GDM1 (cell line): ENCODE results near the gene C16orf95.

Source experiments
- DNase-seq: peaks from one replicate; lab custom pipeline; 2025; lab: John Stamatoyannopoulos, UW

C16orf95 gene

DNA sequence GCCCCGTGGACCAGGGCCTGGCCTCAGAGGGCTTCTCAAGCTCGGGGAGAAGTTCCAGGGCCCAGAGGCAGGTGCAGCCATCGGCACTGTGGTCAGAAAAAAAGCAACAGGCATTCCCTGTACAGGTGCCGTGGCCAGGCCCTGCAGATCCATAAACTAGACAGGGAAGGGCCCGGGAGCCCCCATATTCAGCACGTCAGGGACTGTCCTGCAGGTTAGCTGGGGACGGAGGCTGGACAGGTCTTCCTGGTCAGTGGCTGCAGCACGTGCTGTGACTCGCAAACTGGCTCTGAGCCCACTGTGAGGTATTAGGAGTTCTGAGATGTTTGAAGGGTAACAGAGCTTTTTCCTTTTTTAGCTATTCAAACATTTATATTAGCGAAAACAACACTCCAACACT, 15.0 kb upstream of the C16orf95 start:
- DNase-seq: no peak

DNA sequence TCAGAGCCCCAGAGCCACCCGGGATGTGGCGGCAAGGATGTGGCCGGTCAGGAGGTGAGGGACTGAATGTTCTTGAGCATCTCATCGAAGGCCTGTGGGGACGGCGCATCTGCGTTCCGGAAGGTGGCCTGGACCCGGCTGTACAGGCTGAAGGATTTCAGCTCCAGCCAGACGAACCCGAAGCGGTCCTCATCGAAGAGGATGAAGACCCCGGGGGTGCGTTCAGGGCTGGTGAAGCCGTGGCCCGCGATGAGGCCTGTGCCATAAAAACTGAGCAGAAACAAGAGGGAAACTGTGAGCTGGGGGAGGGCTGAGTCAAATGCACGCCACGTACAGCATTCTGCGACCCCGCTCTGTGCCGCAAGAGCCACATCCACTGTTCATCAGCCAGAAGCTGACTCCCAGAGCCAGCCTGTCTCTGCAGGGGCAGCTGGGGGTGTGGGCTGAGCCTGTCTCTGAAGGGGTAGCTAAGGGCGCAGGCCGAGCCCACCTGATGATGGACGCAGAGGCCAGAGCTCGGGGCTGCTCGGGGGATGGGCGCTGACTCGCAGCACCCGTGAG, 14.1 kb upstream of the C16orf95 start:
- DNase-seq: no peak

DNA sequence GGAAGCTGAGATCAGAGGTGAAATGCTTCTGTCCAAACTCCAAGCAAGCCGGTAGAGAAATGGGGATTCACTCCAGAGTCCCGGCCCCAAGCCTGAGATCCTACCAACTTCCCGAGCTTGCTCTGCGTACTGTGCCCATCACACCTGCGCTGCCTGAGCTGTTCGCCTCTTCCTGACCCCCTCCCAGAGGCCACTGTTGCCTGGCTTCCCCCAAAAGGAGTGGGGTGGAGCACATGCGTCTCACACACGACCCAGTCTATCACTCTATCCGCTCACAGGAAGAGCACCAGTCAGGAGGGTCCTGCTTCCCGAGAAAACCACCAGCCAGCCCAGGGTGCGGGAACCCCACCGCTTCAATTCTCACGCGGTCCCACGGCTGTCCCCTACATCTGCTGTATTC, 13.5 kb upstream of the C16orf95 start:
- no peak for DNase-seq

DNA sequence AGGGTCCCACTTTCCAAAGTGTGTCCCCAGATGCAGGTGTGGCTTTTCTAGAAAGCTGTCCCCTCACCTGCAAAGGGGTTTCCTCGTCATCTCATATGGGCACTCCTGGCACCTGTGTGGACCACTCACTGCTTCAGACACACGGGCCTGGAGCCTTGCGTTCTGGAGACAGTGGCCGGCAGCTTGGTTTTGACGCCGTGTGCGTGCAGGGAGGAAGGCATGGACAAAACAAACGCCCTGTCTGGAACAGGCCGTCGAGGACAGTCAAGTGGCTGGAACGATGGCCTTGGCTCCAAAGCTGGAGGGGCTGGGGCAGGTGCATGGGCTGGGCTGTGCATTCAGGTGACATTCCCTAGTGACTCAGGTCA, 13.0 kb upstream of the C16orf95 start:
- no peak for DNase-seq

DNA sequence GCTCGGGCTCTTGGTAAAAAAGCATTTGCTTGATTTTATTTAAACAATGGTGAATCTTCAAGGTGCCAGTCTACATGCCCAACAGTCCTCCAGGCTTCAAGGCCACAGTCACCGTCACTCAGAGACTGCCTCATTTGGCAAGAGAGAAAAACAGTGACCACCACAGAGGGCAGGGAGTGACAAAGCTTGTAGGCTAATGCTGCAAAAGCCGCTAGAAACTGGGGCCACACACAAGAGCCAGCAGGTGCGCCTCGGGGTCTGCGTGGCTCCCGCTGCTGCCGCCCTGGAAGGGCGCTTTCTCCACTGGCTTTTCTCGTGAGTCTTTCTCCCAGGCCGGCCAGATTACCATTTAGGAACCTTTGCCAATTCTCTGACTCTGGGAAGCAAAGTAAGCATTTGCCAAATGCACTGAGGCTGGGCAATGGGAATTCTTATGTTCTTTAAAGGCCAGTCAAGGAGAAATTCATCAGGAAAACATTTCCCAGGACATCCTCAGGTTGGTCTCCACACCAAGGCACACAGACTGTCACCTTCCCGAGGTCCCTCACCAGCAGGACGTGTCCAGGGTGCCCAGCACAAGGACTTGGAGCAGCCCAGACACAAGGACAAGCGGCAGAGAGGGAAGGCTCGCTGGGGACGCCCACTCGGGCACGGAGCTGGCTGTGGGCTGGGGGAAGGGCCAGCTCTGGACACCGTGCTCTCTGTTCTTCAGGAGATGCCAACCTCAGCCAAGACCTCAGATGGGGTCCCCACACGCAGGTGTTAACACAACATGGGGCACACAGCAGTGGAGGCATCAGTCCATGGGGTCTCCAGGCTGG, 12.5 kb upstream of the C16orf95 start:
- DNase-seq: no peak

DNA sequence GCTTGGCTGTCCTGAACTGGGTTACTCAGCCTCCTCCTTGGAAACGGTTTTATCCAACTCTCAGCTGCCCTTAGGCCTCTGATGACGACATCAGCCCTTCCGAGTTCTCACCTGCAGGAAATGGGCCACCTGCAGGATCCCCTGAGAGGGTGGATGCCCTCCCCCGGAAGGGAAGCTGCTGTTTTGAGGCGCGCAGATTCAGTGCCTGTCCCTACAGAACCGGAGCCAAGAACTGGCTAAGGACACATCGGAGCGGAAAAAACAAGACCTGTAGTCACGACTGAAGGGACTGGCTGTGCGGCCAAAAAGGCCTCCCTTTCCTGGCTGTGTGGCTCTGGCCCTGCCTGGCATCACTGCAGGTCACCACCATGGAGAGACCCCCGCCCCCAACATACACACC, 11.7 kb upstream of the C16orf95 start:
- DNase-seq: no peak

DNA sequence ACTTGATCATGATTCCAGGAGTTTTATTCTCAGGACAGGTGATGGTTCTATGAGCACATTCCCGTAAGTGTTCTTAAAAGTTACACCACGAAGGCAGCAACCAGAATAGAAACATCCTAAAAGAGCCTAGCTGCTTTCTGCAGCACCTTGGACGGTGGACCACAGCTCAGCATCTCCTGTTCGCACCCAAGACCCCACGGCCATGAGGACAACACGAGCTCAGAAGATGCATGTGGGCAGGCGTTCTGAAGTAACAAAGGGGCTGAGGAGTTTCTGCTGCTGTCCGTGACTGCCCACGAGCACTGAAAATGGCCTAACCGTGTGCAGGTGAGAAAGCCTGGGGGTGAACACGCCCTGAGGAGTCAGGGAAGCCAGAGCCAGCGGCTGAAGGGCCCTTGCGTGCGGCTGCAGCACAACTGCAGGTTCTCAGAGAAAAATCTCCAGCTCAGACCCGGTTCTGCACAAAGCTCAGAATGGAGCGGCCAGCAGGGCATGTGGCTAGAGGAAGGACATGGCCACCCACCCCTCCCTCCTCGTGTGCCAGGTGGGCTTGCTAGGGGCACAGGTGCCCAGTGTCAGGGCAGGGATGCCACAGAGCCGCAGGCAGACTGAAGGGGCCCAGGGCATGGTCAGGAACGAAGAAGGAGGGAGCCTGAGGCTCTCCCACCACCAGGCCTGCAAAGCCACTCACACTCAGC, 10.8 kb upstream of the C16orf95 start:
- DNase-seq: no peak

DNA sequence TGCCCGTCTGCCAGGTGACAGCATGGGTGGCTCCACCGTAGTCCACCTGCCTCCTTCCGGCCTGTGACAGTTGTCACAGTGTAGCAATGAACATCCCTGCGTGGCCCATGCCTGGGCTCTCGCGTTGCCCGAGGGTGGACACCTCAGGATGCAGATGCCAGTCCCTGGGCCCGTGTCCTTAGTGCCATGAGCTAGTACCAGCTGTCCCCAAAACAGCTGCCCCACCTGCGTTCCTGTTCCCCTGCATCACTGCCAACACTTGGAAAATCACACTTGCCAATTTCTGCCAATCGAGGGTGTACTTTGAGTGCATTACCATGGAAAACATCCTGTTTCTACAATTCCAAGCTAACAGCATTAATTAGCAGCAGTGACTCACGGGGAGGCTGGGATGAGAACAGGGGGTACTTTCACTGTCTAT, 9.0 kb upstream of the C16orf95 start:
- DNase-seq: no peak

DNA sequence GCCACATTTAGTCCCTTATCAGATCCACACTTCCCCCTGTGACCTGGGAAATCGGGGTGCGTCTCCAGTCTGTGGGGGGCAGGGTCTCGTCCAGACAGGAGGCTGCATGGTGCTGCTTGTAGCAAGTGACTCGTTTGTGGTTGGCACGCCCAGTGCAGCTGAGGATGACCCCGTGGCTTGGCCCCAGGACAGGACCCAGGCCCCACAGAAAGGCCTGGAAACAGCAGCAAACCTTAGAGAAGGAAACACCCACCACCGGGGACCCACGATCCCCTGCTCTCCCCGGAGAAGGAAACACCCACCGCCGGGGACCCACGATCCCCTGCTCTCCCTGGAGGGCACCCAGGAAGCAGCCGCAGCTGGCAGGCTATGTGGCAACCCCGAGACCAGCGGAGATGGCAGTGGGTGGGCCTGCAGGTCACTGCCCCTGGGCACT, 8.2 kb upstream of the C16orf95 start:
- DNase-seq: no peak

DNA sequence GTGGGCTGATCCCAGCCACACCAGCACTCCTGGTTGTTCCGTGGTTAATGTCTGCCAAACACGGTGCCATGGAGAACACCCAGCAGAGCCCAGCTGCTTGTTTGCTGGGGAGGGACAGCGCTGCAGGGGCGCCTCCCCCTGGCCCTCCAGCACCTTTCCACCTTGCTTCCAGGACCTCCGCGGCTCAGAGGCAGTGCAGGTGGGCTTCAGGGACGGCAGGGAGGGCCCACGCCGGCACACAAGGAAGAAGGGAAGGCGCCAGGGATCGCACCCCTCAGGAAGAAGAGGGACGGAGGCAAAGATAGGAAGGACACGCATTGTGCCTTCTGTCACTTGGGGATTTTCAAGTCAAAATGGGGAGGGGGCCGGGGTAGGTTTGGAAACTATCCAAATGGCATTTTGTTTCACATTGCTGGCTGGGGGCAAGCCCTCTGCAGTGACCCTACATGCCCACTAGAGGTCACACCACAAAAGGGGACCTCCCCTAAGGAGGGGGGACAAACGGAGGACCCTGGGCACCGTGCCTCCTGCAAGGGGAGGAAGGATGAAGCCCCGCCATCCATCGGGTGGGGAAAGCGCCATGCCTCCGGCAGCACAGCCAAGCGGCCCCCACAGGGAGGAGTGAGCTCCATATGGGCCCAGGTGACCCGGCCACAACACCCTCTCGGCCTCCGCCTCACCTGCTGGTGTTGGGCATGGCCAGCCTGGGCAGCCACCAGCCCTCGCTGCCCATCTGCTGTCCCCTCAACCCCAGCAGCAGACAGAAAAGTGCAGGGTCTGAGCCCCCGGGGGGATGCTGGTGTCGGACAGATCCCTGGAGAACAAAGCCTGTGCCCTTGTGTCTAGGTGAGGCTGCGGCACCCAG, 7.5 kb upstream of the C16orf95 start:
- no peak for DNase-seq

DNA sequence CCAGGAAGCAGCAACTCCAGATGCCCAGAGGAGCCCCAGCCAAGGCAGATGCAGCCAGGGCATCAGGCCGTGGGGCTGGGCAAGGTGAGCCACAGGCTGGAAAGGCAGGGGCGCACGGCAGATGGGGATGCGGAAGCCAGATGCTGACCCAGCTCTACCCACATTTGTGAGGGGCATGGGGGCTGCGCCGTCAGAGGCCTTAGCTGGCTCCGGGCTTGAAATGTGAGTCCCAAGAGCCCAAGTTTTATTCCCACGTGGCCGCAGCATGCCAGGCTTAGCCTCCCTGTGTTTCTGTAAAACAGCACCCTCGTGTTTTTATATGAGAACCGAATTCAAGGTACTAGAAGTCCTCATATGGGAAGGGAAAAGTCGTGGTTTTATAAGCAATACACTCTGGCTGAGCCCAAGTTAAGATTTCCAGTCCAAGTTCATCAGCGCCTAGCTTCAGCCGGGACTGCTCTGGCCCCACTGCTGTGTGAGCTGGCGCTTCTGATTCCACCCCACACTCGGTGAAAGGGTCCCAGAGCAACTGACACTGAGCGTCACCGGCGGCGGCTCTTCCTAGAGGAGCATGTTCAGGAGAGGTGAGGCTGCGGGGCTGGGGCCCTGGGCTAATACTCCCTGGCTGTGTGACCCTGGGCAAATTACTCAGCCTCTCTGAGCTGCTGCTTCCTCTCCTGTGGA, 6.7 kb upstream of the C16orf95 start:
- no peak for DNase-seq

DNA sequence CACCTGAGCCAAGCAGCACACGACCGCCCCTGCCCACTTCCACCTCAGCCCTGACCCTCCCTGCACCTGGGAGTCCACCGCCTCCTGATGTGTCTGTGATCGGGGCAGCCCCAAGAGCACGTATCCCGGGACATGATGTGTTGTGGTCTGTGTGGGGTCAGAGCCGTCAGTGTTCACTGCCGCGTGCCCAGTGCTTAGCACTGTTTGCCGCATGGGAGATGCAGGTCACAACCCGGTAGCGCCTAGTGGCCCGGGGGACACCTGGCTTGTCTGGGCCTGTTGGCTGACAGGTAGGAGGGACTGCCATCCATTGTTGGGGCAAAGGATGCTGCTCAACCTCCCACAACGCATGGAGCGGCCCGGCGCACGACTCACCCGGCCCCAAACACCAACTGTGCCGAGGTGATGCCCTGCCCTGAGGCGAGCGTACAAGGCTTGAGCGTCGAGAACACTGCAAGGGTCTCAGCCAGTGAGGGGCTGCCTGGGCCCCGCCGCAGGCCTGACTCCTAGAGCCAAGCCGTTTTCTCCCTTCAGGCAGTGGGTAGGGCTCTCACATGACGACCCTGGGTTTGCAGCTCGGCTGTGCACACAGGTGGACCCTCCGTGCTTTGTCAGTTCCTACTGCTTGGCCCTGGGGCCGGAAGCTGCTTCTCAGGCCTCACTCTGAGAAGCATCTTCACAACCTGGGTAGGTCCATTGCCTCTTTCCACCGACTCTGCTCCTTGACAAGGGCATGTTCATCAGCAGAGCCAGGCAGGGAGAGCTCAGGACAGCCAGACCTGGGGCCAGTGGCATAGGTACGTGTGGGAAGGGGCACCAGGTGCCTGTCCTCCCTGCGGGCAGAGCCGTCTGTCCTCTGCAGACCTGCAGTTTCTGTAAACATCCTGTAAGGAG, 5.9 kb upstream of the C16orf95 start:
- no peak for DNase-seq

DNA sequence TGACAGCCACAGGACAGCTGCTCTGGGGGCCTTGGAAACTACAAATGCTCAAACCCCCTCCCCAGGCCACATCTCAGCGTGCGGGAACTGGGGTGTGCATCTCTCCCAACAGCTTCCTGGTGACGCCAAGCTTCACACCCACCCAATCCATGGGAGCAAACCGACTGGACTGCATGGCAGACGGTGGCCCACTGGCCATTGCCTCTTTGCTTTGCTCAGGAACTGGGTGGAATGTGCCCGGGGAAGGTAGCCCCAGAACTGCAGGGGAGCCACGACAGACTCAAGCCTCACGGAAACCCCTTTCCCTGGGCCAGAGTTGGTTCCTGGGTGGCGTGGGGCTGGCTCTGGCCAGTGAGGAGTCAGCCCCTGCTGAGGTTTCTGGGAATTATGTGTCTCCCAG, 5.2 kb upstream of the C16orf95 start:
- no peak for DNase-seq

DNA sequence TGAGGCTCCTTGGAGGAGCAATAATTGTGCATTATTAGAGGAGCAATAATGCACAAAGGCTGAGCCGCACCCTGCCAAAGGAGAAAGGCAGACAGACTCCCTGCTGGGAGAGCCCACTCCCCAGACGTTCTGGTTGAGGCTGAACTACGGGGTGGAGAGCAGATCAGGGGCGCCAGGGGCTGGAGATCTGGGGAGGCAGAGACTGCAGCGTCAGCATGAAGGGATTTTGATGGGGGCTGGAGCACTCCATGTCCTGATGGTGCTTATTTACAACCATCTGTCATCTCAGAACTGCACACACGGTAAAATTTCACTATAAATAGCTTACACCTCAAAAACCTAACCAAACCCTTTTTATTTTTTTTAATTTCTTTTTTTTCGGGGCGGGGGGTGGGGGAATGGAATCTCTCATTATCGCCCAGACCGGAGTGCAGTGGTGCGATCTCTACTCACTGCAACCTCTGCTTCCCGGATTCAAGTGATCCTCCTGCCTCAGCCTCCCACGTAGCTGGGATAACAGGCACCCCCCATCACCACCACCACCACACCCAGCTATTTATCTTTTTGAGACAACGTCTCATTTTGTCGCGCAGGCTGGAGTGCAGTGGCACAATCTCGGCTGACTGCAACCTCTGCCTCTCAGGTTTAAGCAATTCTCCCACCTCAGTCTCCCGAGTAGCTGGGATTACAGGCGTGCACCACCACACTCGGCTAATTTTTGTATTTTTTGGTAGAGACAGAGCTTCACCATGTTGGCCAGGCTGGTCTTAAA, 4.3 kb upstream of the C16orf95 start:
- no peak for DNase-seq

DNA sequence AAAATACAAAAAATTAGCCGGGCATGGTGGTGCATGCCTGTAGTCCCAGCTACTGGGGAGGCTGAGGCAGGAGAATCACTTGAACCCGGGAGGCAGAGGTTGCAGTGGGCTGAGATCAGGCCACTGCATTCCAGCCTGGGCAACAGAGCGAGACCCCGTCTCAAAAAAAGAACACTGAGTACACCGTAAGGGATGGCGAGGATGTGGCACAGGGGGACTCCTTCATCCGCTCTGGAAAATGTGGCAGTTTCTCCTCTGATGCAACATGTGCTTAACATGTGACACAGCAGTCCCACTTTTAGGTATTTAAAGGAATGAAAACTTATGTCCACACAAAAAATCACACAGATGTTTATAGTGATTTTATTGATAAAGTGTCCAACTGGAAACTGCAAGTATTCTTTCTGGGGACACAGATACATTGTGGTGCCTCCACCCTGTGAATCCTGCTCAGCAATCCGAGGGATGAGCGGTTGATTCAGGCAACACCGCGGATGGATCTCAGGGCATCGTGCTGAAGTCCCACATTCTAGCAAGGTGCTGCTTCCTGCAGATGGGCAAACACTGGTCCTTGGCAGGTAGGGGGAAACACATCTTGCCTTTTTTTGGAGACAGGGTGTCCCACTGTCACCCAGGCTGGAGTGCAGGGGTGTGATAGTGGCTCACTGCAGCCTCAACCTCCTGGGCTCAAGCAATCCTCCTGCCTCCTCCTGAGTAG, 3.5 kb upstream of the C16orf95 start:
- DNase-seq: no peak

DNA sequence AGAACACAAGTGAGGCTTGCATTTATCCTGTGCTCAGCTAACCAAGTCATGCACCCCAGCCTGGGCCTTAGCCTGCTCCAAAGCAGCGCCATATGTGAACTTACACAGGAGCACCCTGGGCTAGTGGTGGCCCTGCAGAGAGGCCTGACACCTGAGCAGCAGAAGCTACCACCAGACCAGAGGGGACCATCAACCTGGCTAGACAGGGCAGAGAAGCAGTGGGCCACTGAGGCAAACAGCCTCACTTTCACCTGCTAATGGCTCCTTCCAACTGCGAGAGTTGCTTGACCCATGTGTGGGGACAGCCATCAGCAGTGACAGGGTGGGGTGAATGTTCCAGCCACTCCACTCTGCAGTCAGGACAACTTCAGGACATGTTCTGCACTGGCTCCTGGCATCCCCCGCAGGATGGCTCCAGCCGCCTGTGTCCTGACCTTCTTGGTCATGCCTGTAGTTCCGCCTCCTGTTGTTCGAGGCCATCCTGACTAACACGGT, 2.9 kb upstream of the C16orf95 start:
- no peak for DNase-seq

DNA sequence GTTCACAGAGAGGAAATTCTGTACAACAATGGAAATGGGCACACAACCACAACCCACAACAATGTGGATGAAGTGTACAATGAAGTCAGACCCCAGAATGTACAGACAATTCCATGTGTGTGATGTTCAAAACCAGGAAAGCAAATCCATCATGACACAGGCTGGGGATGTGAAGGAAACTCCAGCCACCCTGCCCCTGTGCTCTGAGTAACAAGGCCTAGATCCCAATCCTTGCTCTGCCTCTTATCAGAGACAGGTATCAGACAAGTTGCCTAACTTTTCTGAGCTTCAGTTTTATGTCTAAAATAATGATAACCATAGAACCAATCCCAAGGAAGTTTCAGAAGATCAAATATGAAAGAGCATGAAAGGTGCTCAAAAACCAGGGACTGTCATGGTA, 1.8 kb upstream of the C16orf95 start:
- DNase-seq: no peak

DNA sequence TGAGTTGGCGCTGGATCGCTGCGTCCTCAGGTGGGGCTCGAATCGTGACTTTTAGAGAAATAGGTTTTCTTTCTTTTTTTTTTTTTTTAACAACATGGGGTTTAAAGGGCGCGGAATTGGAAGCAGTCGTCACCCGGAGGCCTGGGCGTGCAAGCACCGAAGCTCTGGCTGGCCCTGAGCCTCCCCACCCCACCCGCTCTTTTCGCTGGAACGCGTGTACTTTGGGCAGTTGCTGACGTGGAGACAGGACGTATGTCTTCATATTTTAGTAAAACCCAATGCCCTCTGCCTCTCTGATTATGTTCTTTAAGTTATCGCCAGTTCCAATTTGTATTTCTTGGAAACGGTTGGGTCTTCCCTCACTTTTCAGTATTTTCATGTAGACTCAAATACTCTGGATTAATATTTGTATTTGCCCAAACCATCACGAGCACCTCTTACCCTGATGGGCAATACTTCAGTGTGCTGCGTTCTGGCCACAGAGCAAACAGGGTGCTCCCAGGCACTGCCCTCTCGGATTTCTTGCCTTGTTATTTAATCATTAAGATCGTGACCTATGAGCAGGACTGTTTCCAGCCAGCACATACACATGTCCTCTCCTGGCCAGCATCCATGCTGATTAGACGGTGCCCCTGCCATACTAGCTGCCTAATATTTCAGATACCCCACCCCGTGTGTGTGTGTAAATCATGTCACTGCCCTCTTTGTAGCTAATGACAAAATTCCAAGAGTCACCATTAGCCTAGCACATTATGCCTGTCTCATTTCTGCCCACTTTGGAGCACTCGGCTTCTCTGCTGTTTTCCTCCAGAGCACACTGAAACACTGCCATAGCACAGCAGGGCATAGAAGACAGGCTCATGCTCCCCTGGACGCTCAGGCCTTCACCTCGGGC, 805 bp upstream of the C16orf95 start:
- no peak for DNase-seq
